ENCODE data around the gene PRAC1.

The PRAC1 gene

GRCh38 chr17:48722201-48722907 is at the start of gene PRAC1:
Gene PRAC1 (minus strand): TSS chr17:48722518. CDS start chr17:48722392, 126 bp downstream.
- DNase-seq (ENCODE audit: low read depth), result no peak

DNA sequence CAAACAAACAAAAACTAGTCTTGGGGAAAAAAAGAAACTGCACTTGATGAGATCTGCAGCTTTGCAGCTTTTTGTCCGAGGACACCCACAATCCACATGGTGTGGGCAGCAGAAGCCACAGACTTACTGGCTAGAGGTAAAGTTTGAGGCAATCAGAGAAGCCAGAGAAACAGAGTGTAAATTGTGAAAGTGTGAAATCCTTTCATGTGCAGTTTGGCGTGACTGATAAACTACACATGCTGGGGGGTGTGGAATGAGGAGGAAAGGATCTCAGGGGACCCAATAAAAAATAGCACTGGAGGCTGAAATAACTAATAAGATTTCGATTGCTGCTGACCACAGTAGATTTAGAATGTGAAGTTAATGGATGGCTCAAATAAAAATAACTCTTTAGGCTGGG is 48.6 kb upstream of the PRAC1 start:
- DNase-seq (ENCODE audit: low read depth), result no peak

- DNase-seq (ENCODE audit: low read depth), result no peak
Measured at GRCh38 chr17:48769009-48769675, 46.8 kb upstream of the PRAC1 start.

DNA sequence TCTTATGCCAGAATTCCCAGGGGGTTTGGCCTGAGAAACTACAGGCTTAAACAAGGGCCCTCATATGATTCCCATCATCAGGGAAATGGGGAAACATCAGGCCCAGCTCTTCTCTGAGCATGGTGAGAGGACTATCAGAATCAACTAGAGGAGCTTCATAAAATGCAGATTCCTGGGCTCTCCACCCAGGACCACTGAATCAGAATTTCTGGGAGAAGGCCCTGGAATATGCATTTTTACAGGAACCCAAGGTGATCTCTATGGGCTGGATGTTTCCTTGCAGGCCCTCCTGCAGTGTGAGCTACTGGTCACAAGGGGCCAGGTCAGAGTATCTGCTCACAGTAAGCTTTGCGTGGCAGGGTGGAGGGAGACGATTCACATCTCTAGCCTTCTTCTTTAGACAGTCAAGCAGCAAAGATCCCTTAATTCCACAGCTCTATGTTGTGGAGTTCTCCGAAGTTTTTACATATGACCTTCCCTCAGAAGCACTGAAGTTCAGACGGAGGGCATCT is 45.0 kb upstream of the PRAC1 start:
- no peak for DNase-seq (ENCODE audit: low read depth)

DNA sequence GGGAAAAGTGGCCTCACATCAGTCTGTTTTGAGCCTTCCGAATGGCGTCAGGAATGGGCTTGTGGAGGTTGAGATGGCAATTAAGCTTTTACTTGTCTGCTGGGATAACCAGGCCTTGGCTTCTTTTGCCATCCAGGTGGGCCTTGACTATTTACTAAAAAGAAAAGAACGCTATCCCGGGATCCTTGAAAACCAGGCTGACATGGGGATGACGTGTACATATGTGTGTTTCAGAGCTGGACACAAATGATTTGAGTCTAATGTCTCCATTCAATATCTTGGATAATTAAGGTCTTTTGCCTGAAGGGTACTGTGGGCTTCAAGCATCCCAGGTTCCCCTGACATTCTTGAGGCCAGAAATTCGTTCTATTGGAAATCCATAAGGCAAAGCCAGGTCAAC is 38.8 kb upstream of the PRAC1 start:
- no peak for DNase-seq (ENCODE audit: low read depth)

GRCh38 chr17:48760411-48760810 is 38.1 kb upstream of the PRAC1 start:
- no peak for DNase-seq (ENCODE audit: low read depth)

- DNase-seq (ENCODE audit: low read depth), result no peak
Measured at GRCh38 chr17:48759288-48759687, 37.0 kb upstream of the PRAC1 start.

- DNase-seq (ENCODE audit: low read depth), result no peak
Measured at GRCh38 chr17:48757524-48757961, 35.2 kb upstream of the PRAC1 start.

GRCh38 chr17:48756830-48757251 is 34.5 kb upstream of the PRAC1 start:
- no peak for DNase-seq (ENCODE audit: low read depth)

DNA sequence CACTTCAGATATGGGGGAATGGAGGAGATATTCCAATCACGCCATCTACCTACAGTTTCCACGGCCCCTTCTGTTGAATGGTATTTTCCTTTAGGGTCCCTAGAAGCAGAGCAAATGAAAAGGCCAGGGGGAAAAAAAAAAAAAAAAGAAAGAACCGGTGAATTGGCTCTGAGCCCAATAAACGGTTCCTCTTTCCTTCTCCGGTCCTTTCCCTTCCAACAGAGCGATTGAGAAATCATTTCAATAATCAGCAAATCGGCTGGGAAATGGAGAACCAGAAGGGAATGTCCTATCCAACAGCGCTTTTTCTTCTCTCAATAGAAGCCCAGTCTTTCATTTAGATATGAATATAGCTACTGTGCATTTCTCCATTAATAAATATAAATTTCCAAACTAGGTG is 33.0 kb upstream of the PRAC1 start:
- DNase-seq (ENCODE audit: low read depth), result no peak

DNA sequence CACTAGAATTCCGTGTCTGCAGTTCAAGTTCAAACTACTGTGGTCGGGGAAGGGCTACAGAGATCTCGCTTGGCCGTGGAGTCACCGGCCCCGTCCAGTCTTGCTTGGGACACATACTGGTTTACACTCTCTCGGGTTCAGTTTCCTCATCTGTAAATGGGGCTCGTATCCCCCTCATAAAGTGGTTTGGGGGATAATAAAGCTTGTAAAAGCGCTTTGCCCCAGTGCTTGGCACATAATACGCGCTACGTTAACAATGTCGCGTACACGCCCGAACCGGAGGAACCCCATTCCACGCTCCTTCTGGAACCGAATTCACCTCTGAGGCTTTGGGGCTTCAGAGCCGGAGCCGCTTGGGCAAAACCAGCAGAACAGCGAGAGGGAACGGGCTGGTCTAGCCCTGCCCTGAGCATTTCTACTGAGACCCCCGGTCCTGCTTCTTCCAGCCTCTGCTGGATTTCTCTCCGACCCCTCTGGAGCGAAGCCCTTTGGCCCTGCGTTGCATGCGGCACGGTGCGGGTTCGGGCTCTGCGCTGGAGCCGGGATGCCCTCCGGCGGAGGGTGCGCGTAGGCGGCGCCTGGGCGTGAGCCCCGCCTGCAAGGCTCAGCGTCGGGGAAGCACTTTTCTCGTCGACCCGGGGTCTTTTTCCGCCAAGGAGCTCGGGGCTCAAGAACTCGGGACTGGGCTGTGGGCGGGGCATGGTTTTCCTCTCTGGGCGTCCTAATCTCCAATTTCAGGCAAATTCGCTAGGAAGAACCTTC is 32.4 kb upstream of the PRAC1 start:
- no peak for DNase-seq (ENCODE audit: low read depth)

GRCh38 chr17:48753794-48754499 is 31.6 kb upstream of the PRAC1 start:
- DNase-seq (ENCODE audit: low read depth), result no peak

DNA sequence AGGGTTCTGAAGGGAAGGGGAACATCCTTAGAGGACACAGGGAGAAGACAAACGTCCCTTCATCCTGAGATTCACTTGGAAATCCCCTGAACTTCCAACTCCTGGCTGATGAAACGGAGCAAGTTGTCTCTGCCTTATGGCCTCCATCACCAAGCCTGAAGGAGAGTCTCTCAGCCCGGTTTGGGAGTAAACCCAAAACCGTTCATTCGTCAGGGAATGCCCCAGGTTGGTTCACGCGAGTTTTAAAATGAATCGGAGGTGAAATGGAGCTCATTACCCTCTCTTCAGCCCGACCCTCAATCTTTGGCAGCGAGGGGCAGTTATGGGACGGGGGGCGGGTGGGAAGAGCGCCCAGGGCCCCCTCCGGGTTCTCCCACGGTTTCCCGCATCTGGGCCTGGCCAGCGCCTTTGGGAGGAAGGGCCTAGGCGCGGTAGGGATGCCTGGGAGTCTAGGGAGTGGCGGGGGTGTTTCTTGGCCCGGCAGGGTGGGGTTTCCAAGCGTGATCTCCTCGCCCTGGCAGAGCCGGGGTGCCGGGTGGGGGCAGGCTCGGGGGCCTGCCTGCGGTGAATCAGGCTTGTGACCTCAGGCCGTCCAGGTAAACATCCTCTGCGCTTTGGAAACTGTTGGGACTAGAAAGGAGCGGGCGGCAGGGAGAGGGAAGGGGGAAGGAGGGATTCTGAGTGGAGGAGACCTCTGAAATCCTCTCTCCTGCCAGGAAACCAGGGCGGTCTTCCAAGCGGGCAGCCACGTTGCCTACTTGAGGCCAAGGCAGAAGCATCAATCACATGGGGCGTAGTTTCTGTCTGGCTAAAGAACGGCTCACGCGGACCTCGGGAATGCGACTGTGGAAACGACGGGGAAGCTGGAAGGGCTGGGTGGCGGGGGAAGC is 30.3 kb upstream of the PRAC1 start:
- no peak for DNase-seq (ENCODE audit: low read depth)

DNA sequence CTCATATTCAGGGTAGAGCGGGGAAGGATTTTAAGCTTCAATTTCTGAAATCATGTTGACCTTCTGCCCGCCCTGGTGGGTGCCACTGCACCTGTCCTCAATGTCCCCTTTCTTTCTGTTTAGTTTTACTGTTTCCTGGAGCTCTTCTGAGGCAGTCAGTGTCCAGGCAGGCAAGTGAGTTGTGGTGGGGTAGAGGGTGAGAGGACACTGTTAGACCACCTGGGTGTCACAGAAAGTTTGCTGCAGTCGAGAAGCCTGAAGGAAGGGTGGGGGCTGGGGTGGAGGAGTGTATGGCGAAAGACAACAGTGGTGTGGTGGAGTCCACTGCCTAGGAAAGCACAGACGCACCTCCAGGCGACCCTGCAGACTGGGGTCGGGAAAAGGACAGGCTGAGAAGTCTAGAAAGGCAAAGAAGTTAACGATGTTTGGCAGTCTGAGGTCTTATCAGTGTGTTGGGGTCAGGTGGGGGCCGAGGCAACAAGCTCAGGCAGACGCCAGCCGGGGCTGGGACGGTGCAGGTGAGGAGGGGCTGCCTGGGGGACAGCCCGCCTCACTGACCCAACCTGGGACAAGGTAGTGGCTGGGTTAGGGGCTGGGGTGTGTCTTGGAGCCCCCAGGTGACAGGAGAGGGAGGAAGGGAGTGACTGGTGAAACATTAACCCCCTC is 29.5 kb upstream of the PRAC1 start:
- no peak for DNase-seq (ENCODE audit: low read depth)

GRCh38 chr17:48751172-48751571 is 28.9 kb upstream of the PRAC1 start:
- DNase-seq (ENCODE audit: low read depth), result no peak

DNA sequence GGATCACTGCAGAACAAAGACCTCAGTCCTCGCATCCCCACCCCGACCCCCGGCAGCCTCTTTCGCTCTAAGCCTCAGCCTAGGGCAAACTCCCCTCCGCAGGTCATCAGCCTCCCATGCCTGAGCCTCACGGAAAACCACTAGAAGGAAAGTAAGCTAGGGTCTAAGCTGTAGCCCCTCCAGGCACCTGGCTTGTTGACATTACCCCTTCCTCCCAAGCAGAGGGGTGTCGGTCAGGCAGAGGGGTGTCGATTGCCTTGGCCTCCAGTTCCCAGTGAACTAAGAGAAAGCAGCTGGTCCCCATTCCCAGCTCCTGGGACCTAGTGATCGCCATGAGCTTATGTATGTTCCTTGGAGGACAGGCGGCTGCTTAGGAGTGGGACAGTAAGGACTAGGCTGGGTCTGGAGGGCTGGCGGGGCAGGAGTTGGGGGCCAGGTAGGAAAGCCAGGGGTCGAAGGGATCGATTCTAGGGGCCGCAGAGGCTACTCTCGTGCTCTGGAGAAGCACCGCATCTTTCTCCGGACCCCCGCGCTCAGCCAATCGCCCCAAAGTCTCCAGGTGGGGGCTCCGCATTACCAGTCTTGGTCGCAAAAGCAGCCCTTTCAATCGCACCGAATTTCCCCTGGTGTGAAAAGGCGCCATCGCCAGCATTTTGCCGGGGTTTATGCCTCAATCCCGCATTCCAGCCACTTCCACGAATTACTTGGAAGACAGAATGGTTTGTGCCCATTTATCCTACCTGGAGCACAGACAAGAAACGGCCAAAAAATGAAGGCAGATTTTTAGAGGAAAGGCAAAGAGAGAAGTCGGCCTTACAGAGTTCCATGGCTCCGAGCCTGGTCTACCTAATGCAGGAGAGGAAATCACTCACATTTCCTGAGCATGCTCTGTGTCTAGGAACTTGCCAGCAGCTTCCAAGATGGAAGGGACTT is 27.6 kb upstream of the PRAC1 start:
- no peak for DNase-seq (ENCODE audit: low read depth)

DNA sequence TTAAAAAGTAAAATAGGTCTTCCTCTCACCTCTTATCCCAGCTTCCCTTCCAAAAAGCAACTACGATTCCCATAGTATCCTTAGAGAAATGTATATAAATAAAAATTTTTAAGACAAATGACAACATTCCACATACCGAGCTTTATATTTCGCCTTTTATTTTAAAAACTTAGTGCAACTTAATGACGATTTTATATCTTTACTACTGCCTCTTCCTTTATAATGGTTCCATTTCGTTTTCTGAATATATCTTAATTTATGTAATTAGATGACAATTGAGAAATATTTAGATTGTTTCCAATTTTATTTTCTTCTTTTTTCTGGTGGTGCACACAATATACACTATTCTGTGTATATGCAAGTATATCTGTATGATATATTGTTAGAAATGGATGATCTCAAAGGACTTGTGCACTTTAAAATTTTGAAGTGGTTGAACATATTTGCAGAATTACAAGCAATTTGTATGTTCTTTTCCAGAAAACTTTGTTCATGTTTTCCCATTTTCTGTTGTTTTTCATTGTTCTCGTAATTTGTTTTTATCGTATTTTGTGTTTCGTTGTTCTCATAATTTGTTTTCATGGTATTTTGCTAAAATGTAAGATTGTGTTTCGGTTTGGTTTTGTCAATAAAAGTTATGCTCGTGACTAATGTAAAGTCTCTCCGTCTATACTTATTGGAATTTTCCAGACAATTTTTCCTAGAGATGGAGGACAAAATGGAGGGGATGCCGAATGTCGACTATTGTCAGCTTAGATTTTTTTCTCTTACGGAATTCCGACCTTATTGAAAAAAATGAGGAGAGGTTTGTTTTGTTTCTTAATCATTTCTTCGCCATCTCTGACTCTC is 26.6 kb upstream of the PRAC1 start:
- no peak for DNase-seq (ENCODE audit: low read depth)

All from activated T-helper 9 cell treated with anti-CD3 and anti-CD28 coated beads, Interleukin-2, amount 50 U/mL, for 16 hours (primary cell).